Thyroid gland (tissue), 4 donors: ENCODE measurements around the gene TAGLN.

Source experiments
- CTCF ChIP-seq, 6 experiments: fragments of 200-600 bp in 3 of 6; fragments of 450-650 bp in 3 of 6; sonication (generic) in 3 of 6; IDR thresholded peaks; one replicate each; pipeline ENCODE4 v1.5.1; 2016 to 2019; ENCODE audit warnings: antibody characterized with exemption in 6 of 6, mild to moderate bottlenecking in 2 of 6, inconsistent platforms in 1 of 6, moderate library complexity in 1 of 6
- POLR2A ChIP-seq, 2 donors: fragments of 450-650 bp; IDR thresholded peaks; one replicate each; pipeline ENCODE4 v1.6.1; 2017; ENCODE audit warnings: antibody characterized with exemption in 2 of 2, mild to moderate bottlenecking in 2 of 2, moderate library complexity in 1 of 2

GRCh38 chr11:117230286-117230961 lies 31.3 kb downstream of the TAGLN start:
- TF ChIP-seq CTCF (IDR thresholded peaks at IDR 0.05) (no peak), POLR2A (IDR thresholded peaks at IDR 0.05) (no peak)
